A673 (cell line): Measurements from ENCODE around the gene ISG20L2. TPM values are rescaled to one million over a fixed set of nuclear protein-coding genes. Genes with fewer than 3 reads are reported as not detected.

Experiments
- BruUV-seq: library from RNA; stranded (reverse); fragments of 400-500 nt; replicated peaks from 2 replicates; lab custom pipeline; 2021; lab: Mats Ljungman, UMichigan
- CTCF ChIA-PET: fragments of 300-600 bp; sonication (Branson Sonifier 250); formaldehyde crosslinking; loops from one replicate; lab custom pipeline; 2022; ENCODE audit warnings: antibody characterized with exemption; lab: Charles Lee
- POLR2A ChIA-PET: fragments of 300-600 bp; sonication (Branson Sonifier 250); formaldehyde crosslinking; loops from one replicate; lab custom pipeline; 2022; ENCODE audit warnings: antibody characterized with exemption; ENCODE audit not compliant: low non-redundant PET; lab: Charles Lee
- DNase-seq: peaks from one replicate; pipeline ENCODE4 v3.0.0-alpha.2; 2015; ENCODE audit warnings: low spot score
- H3K27ac ChIP-seq: fragments of 200-600 bp; sonication (generic); 2 replicates; pipeline ENCODE4 v1.5.1; 2016; ENCODE audit warnings: mixed run types, low read depth, mild to moderate bottlenecking, mixed read lengths, antibody characterized with exemption, low read length; ENCODE audit not compliant: poor library complexity, severe bottlenecking
- H3K27me3 ChIP-seq: fragments of 200-600 bp; sonication (generic); replicated peaks from 2 replicates; pipeline ENCODE4 v1.6.1; 2017; ENCODE audit warnings: mixed run types, low read depth, mild to moderate bottlenecking, mixed read lengths, antibody characterized with exemption, low read length; ENCODE audit not compliant: insufficient read depth, poor library complexity
- H3K36me3 ChIP-seq: fragments of 200-600 bp; sonication (generic); 2 replicates; pipeline ENCODE4 v1.6.1; 2016; ENCODE audit warnings: mixed run types, mild to moderate bottlenecking, mixed read lengths, antibody characterized with exemption, low read length; ENCODE audit not compliant: insufficient read depth, poor library complexity, severe bottlenecking
- H3K4me1 ChIP-seq: fragments of 200-600 bp; sonication (generic); 2 replicates; pipeline ENCODE4 v1.6.1; 2017; ENCODE audit warnings: mixed run types, mild to moderate bottlenecking, mixed read lengths, antibody characterized with exemption, low read length; ENCODE audit not compliant: insufficient read depth, poor library complexity, severe bottlenecking
- H3K4me3 ChIP-seq: fragments of 200-600 bp; sonication (generic); 2 replicates; pipeline ENCODE4 v1.5.1; 2016; ENCODE audit warnings: low read depth, mixed run types, mild to moderate bottlenecking, mixed read lengths, low read length; ENCODE audit not compliant: poor library complexity, severe bottlenecking
- H3K9me3 ChIP-seq: fragments of 200-600 bp; sonication (generic); 2 replicates; pipeline ENCODE4 v1.6.1; 2016; ENCODE audit warnings: mixed run types, low read depth, mild to moderate bottlenecking, mixed read lengths, antibody characterized with exemption, low read length; ENCODE audit not compliant: poor library complexity, severe bottlenecking
- CTCF ChIP-seq: fragments of 300-800, 200-600 bp; sonication (generic); conservative IDR thresholded peaks from 2 replicates; pipeline ENCODE4 v1.5.1; 2017; ENCODE audit warnings: low read depth, mild to moderate bottlenecking, antibody characterized with exemption, low read length, moderate library complexity, mixed read lengths
- EZH2 ChIP-seq: fragments of 200-600 bp; sonication (generic); IDR thresholded peaks from 2 replicates; pipeline ENCODE4 v1.6.1; 2017; ENCODE audit warnings: borderline replicate concordance, low read depth, mild to moderate bottlenecking, mixed read lengths, antibody characterized with exemption, low read length; ENCODE audit not compliant: poor library complexity, severe bottlenecking
- intact Hi-C: fragments of 100-400 bp; cut with micrococcal nuclease; formaldehyde crosslinking; loops from one replicate; pipeline ENCODE4 v1.10.0; 2022; ENCODE audit not compliant: unreplicated experiment
- total RNA-seq: library from RNA; stranded (reverse); gene quantifications from 2 replicates; pipeline ENCODE4 v1.2.3, GENCODE V29; 2021

The ISG20L2 gene
- total RNA-seq, 1 experiment from 2014 or later = 46.5 TPM

GRCh38 chr1:156689953-156690674 is 38.5 kb downstream of the ISG20L2 start:
- Histone ChIP-seq H3K4me3 (no peak overlapping the region), H3K27me3 (no peaks in the 10 kb centered on the region), H3K4me1 (peaks cover 22% of the 10 kb centered on the region), H3K27ac (no peak overlapping the region), H3K36me3 (no peaks in the 10 kb centered on the region), H3K9me3 (no peaks in the 10 kb centered on the region)
- BruUV-seq = no TSS peak
- intact Hi-C loops = loop anchor here (1.0 to 10.0 kb wide), 5 partner anchors 15 to 235 kb away; partner anchors contain the start of genes CRABP2, LRRC71 and NTRK1
- TF ChIP-seq CTCF (no peak), EZH2 (no peak)
- ChIA-PET CTCF (interaction anchor here (0.5 to 4.7 kb wide), 29 partner anchors 9 to 384 kb away, joined by 3 to 117 read pairs (median 5); partner anchors contain the start of genes CRABP2, ISG20L2, LRRC71 and METTL25B), POLR2A (interaction anchor here (0.7 to 1.6 kb wide), 3 partner anchors 36 to 233 kb away, joined by 3 to 6 read pairs (median 3); no protein-coding TSS in a partner anchor)
- no peak for DNase-seq

GRCh38 chr1:156689035-156689952 is 39.3 kb downstream of the ISG20L2 start:
- Histone ChIP-seq H3K4me1 (peaks cover 22% of the 10 kb centered on the region), H3K27me3 (peaks cover 4% of the 10 kb centered on the region), H3K4me3 (peak overlapping the region; percentile 39), H3K27ac (no peak overlapping the region), H3K9me3 (no peaks in the 10 kb centered on the region), H3K36me3 (no peaks in the 10 kb centered on the region)
- TF ChIP-seq EZH2 (no peak), CTCF (peak; percentile 80)
- intact Hi-C loops = loop anchor here (1.0 to 10.0 kb wide), 5 partner anchors 16 to 236 kb away; partner anchors contain the start of genes CRABP2, LRRC71 and NTRK1
- BruUV-seq = no TSS peak
- peak; percentile 90 for DNase-seq
- POLR2A ChIA-PET = interaction anchor here (1.6 kb wide), 1 partner anchor 37 kb away, joined by 6 read pairs; no protein-coding TSS in a partner anchor
- CTCF ChIA-PET = interaction anchor here (0.5 to 4.7 kb wide), 31 partner anchors 10 to 385 kb away, joined by 3 to 117 read pairs (median 5); partner anchors contain the start of genes CRABP2, ISG20L2, LRRC71 and METTL25B
